ENCODE results near the gene MLX. TPM values are rescaled to one million over a fixed set of nuclear protein-coding genes. Genes with fewer than 3 reads are reported as not detected.
"Not testable (repeated sequence)": the region's sequence is repeated elsewhere in the genome, so short reads cannot be mapped to it uniquely, and the experiment has no call there.

MLX gene
- total RNA-seq, 1 donor from 2014 or later = 22.6 TPM

GRCh38 chr17:42578282-42578869 lies 11.5 kb downstream of the MLX start:
- DNase-seq (ENCODE audit: low spot score) = peak; percentile 76

GRCh38 chr17:42579794-42580551 lies 13.1 kb downstream of the MLX start:
- DNase-seq (ENCODE audit: low spot score) = no peak

- DNase-seq (ENCODE audit: low spot score) = no peak
Measured at GRCh38 chr17:42581744-42582270, 14.9 kb downstream of the MLX start.

GRCh38 chr17:42584880-42585279 lies 18.0 kb downstream of the MLX start:
- DNase-seq (ENCODE audit: low spot score) = no peak

- no peak for DNase-seq (ENCODE audit: low spot score)
Measured at GRCh38 chr17:42585353-42585752, 18.5 kb downstream of the MLX start.

- no peak for DNase-seq (ENCODE audit: low spot score)
Measured at GRCh38 chr17:42586514-42587230, 19.8 kb downstream of the MLX start.

GRCh38 chr17:42590886-42591285 lies 24.0 kb downstream of the MLX start:
- DNase-seq (ENCODE audit: low spot score) = no peak

- DNase-seq (ENCODE audit: low spot score) = no peak
Measured at GRCh38 chr17:42591411-42591810, 24.5 kb downstream of the MLX start.

- no peak for DNase-seq (ENCODE audit: low spot score)
Measured at GRCh38 chr17:42596386-42596785, 29.5 kb downstream of the MLX start.

GRCh38 chr17:42598905-42599304 lies 32.0 kb downstream of the MLX start:
- no peak for DNase-seq (ENCODE audit: low spot score)

GRCh38 chr17:42603318-42603717 lies 36.4 kb downstream of the MLX start:
- DNase-seq (ENCODE audit: low spot score) = no peak

- DNase-seq (ENCODE audit: low spot score) = no peak
Measured at GRCh38 chr17:42607769-42608168, 40.9 kb downstream of the MLX start.

GRCh38 chr17:42608305-42609181 lies 41.6 kb downstream of the MLX start:
- DNase-seq (ENCODE audit: low spot score) = no peak

GRCh38 chr17:42609182-42609813 lies 42.4 kb downstream of the MLX start, which contains the start of the genes RETREG3 and TUBG1:
TSS of gene RETREG3 (minus strand) at chr17:42609374. CDS start at chr17:42609324, 50 bp downstream.
TSS of gene TUBG1 (plus strand) at chr17:42609683. CDS start at chr17:42609738, 55 bp downstream.
- peak; percentile 100 for DNase-seq (ENCODE audit: low spot score)

GRCh38 chr17:42609814-42610801 lies 43.2 kb downstream of the MLX start:
- not testable (repeated sequence) for DNase-seq (ENCODE audit: low spot score)

GRCh38 chr17:42612013-42612412 lies 45.1 kb downstream of the MLX start:
- no peak for DNase-seq (ENCODE audit: low spot score)

GRCh38 chr17:42613699-42614295 lies 46.9 kb downstream of the MLX start:
- no peak for DNase-seq (ENCODE audit: low spot score)

GRCh38 chr17:42617956-42618431 lies 51.1 kb downstream of the MLX start:
- DNase-seq (ENCODE audit: low spot score) = no peak
